ENCODE results near the gene CER1.

Gene CER1

GRCh38 chr9:14748373-14748772 is 25.8 kb upstream of the CER1 start:
- Histone ChIP-seq H2AFZ (ENCODE audit: low read depth) (no peak overlapping the region), H3K4me3 (IDR thresholded peaks at IDR 0.05; ENCODE audit: insufficient read depth, low read depth, low read length) (no peak overlapping the region), H3K4me2 (no peak overlapping the region), H3K79me2 (ENCODE audit: insufficient read depth, low read depth) (no peaks in the 10 kb centered on the region), H4K20me1 (ENCODE audit: insufficient read depth) (no peaks in the 10 kb centered on the region), H3K36me3 (ENCODE audit: insufficient read depth) (no peaks in the 10 kb centered on the region), H3K4me1 (ENCODE audit: low read depth, poor library complexity, severe bottlenecking) (no peaks in the 10 kb centered on the region), H3K27ac (no peak overlapping the region), H3K27me3 (ENCODE audit: insufficient read depth, low read depth) (no peaks in the 10 kb centered on the region), H3K9ac (no peak overlapping the region)
- no peak for TF ChIP-seq CTCF (conservative IDR thresholded peaks at IDR 0.05; ENCODE audit: low read depth, low read length)

- Histone ChIP-seq H2AFZ (ENCODE audit: low read depth) (no peak overlapping the region), H4K20me1 (ENCODE audit: insufficient read depth) (no peaks in the 10 kb centered on the region), H3K27ac (no peak overlapping the region), H3K79me2 (ENCODE audit: insufficient read depth, low read depth) (no peaks in the 10 kb centered on the region), H3K4me1 (ENCODE audit: low read depth, poor library complexity, severe bottlenecking) (no peaks in the 10 kb centered on the region), H3K9ac (no peak overlapping the region), H3K4me3 (IDR thresholded peaks at IDR 0.05; ENCODE audit: insufficient read depth, low read depth, low read length) (no peak overlapping the region), H3K36me3 (ENCODE audit: insufficient read depth) (no peaks in the 10 kb centered on the region), H3K4me2 (no peak overlapping the region), H3K27me3 (ENCODE audit: insufficient read depth, low read depth) (no peaks in the 10 kb centered on the region)
- no peak for TF ChIP-seq CTCF (conservative IDR thresholded peaks at IDR 0.05; ENCODE audit: low read depth, low read length)
Measured at GRCh38 chr9:14747111-14747510, 24.6 kb upstream of the CER1 start.

- Histone ChIP-seq H3K36me3 (ENCODE audit: insufficient read depth) (no peaks in the 10 kb centered on the region), H3K27me3 (ENCODE audit: insufficient read depth, low read depth) (no peaks in the 10 kb centered on the region), H3K4me1 (ENCODE audit: low read depth, poor library complexity, severe bottlenecking) (no peaks in the 10 kb centered on the region), H3K79me2 (ENCODE audit: insufficient read depth, low read depth) (no peaks in the 10 kb centered on the region), H3K4me3 (IDR thresholded peaks at IDR 0.05; ENCODE audit: insufficient read depth, low read depth, low read length) (no peak overlapping the region), H4K20me1 (ENCODE audit: insufficient read depth) (no peaks in the 10 kb centered on the region), H3K4me2 (no peak overlapping the region), H3K9ac (no peak overlapping the region), H3K27ac (no peak overlapping the region), H2AFZ (ENCODE audit: low read depth) (no peak overlapping the region)
- no peak for TF ChIP-seq CTCF (conservative IDR thresholded peaks at IDR 0.05; ENCODE audit: low read depth, low read length)
Measured at GRCh38 chr9:14746626-14747025, 24.1 kb upstream of the CER1 start.

GRCh38 chr9:14744768-14745167 is 22.2 kb upstream of the CER1 start:
- Histone ChIP-seq H3K4me2 (no peak overlapping the region), H3K9ac (no peak overlapping the region), H2AFZ (ENCODE audit: low read depth) (no peak overlapping the region), H3K4me1 (ENCODE audit: low read depth, poor library complexity, severe bottlenecking) (no peaks in the 10 kb centered on the region), H3K27ac (no peak overlapping the region), H3K27me3 (ENCODE audit: insufficient read depth, low read depth) (no peaks in the 10 kb centered on the region), H3K4me3 (IDR thresholded peaks at IDR 0.05; ENCODE audit: insufficient read depth, low read depth, low read length) (no peak overlapping the region), H3K79me2 (ENCODE audit: insufficient read depth, low read depth) (no peaks in the 10 kb centered on the region), H4K20me1 (ENCODE audit: insufficient read depth) (no peaks in the 10 kb centered on the region), H3K36me3 (ENCODE audit: insufficient read depth) (no peaks in the 10 kb centered on the region)
- TF ChIP-seq CTCF (conservative IDR thresholded peaks at IDR 0.05; ENCODE audit: low read depth, low read length), result no peak

- no peak overlapping the region for H3K9ac ChIP-seq
- no peaks in the 10 kb centered on the region for H3K27me3 ChIP-seq (ENCODE audit: insufficient read depth, low read depth)
- no peak overlapping the region for H3K4me2 ChIP-seq
- H3K79me2 ChIP-seq (ENCODE audit: insufficient read depth, low read depth), result no peaks in the 10 kb centered on the region
- H3K27ac ChIP-seq, result no peak overlapping the region
- H3K36me3 ChIP-seq (ENCODE audit: insufficient read depth), result no peaks in the 10 kb centered on the region
- H4K20me1 ChIP-seq (ENCODE audit: insufficient read depth), result no peaks in the 10 kb centered on the region
- TF ChIP-seq CTCF (conservative IDR thresholded peaks at IDR 0.05; ENCODE audit: low read depth, low read length), result no peak
- no peaks in the 10 kb centered on the region for H3K4me1 ChIP-seq (ENCODE audit: low read depth, poor library complexity, severe bottlenecking)
- no peak overlapping the region for H2AFZ ChIP-seq (ENCODE audit: low read depth)
- no peak overlapping the region for H3K4me3 ChIP-seq (IDR thresholded peaks at IDR 0.05; ENCODE audit: insufficient read depth, low read depth, low read length)
Measured at GRCh38 chr9:14741369-14741768, 18.8 kb upstream of the CER1 start.
